Prostate gland (tissue), 2 donors: ENCODE results near the gene TRIM54. TPM values are rescaled to one million over a fixed set of nuclear protein-coding genes. Genes with fewer than 3 reads are reported as not detected.

Source experiments
- DNase-seq: peaks from one replicate; pipeline ENCODE4 v3.0.0-alpha.2; 2019; ENCODE audit warnings: low spot score
- H3K27ac ChIP-seq, 2 donors: fragments of 200-600 bp; sonication (generic); 2 replicates each; pipeline ENCODE4 v1.5.1; 2017 to 2019
- H3K27me3 ChIP-seq: fragments of 200-600 bp; sonication (generic); replicated peaks from 2 replicates; pipeline ENCODE4 v1.5.1; 2019; ENCODE audit not compliant: insufficient read depth
- H3K36me3 ChIP-seq, 2 donors: fragments of 200-600 bp; sonication (generic); 1 replicate in 1 of 2; 2 replicates in 1 of 2; pipeline versions ENCODE4 v1.5.1 to v1.8.1; 2017 to 2019
- H3K4me1 ChIP-seq: fragments of 200-600 bp; sonication (generic); replicated peaks from 2 replicates; pipeline ENCODE4 v1.5.1; 2019
- H3K4me3 ChIP-seq, 2 donors: fragments of 200-600 bp; sonication (generic); 2 replicates each; pipeline ENCODE4 v1.5.1; 2017 to 2019
- H3K9me3 ChIP-seq: fragments of 200-600 bp; sonication (generic); 2 replicates; pipeline ENCODE4 v1.5.1; 2017
- CTCF ChIP-seq, 4 experiments: fragments of 200-600 bp in 2 of 4; fragments of 450-650 bp in 2 of 4; sonication (generic) in 2 of 4; IDR thresholded peaks; 1 replicate in 3 of 4; 2 replicates in 1 of 4; pipeline ENCODE4 v1.5.1; 2016 to 2019; ENCODE audit warnings: antibody characterized with exemption in 4 of 4, mild to moderate bottlenecking in 2 of 4, moderate library complexity in 2 of 4
- POLR2A ChIP-seq: fragments of 450-650 bp; IDR thresholded peaks from one replicate; pipeline ENCODE4 v1.6.1; 2016; ENCODE audit warnings: antibody characterized with exemption, mild to moderate bottlenecking
- POLR2AphosphoS5 ChIP-seq: sonication (generic); formaldehyde crosslinking; IDR thresholded peaks from one replicate; pipeline ENCODE4 v1.6.1; 2017; ENCODE audit warnings: antibody characterized with exemption
- WGBS: methylation state at CpG from one replicate; pipeline ENCODE4 v1.1.5; 2018; 5-methylcytosine and 5-hydroxymethylcytosine counted together
- intact Hi-C: fragments of 100-400 bp; cut with DNase I; formaldehyde crosslinking; loops from one replicate; pipeline ENCODE4 v1.14.2; 2022
- total RNA-seq, 2 donors: library from RNA; depleted of rRNA; stranded (reverse); fragments of >200 nt; gene quantifications; one replicate each; pipeline ENCODE4 v1.1.0, GENCODE V29; 2016

The TRIM54 gene
- total RNA-seq, 2 donors from 2014 or later = 2.8 to 17.9 TPM

GRCh38 chr2:27306573-27307286 is 24.5 kb downstream of the TRIM54 start:
- Histone ChIP-seq H3K27me3 (peaks cover 3% of the 10 kb centered on the region), H3K4me3 (no peak overlapping the region), H3K27ac (no peak overlapping the region), H3K4me1 (peaks cover 10% of the 10 kb centered on the region), H3K9me3 (no peaks in the 10 kb centered on the region), H3K36me3 (peaks cover 0 to 5% of the 10 kb centered on the region in 2 donors)
- WGBS = 2% methylated on average over 51 of the region's 51 CpGs
- intact Hi-C loops = no loop called here
- TF ChIP-seq CTCF (IDR thresholded peaks at IDR 0.05) (no peak), POLR2AphosphoS5 (no peak), POLR2A (no peak)
- no peak for DNase-seq

- no peak overlapping the region for H3K27ac ChIP-seq
- TF ChIP-seq CTCF (IDR thresholded peaks at IDR 0.05) (no peak), POLR2A (no peak), POLR2AphosphoS5 (no peak)
- WGBS = 18% methylated on average over 14 of the region's 14 CpGs
- peaks cover 0 to 6% of the 10 kb centered on the region in 2 donors for H3K36me3 ChIP-seq
- H3K4me1 ChIP-seq = peaks cover 10% of the 10 kb centered on the region
- peaks cover 3% of the 10 kb centered on the region for H3K27me3 ChIP-seq
- no peak overlapping the region for H3K4me3 ChIP-seq
- intact Hi-C loops = no loop called here
- H3K9me3 ChIP-seq = no peaks in the 10 kb centered on the region
- DNase-seq = no peak
Measured at GRCh38 chr2:27307287-27307544, 25.0 kb downstream of the TRIM54 start.

DNA sequence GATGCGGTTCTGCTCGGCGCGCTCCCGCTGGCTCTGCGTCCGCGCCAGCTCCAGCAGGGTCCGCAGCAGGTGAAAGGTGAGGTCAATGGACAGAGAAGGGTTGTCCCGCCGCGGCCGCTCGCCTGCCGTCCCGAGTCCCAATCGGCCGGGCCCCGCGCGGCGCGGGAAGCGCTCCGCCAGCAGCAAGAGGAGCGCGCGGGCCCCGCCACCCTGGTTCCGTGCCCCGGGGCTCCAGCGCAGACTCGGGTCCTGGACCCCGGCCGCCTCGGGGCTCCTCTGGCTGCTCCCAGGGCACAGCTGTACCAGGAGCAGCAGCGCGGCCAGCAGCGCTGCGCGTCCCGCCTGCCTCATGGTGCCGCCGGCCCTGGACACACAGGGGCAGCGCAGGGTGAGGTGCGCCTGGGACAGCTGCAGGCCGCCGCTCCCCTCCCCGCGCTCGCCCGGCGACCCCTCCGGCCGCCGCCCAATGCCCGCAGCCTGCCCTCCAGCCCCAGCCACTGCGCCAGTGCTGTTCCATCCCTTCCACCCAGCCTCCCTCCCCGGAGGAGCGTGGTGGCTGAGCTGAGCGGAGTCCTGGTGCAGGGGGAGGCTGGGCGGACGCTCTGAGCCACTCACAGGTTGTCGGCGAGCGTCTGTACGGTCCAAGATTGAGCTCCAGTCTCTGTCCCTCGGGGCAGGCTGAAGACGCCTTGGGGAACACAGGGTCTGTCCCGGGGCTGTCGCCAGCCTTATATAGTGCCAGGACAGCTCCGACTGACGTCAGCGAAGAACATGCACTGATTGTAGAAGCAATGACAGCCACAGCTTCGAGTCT is 25.5 kb downstream of the TRIM54 start:
- Histone ChIP-seq H3K4me3 (no peak overlapping the region), H3K27ac (no peak overlapping the region), H3K4me1 (peaks cover 10% of the 10 kb centered on the region), H3K36me3 (peaks cover 0 to 6% of the 10 kb centered on the region in 2 donors), H3K27me3 (peaks cover 3% of the 10 kb centered on the region), H3K9me3 (no peaks in the 10 kb centered on the region)
- DNase-seq = no peak
- TF ChIP-seq POLR2A = no peak
- intact Hi-C loops = no loop called here
- 10% methylated on average over 25 of the region's 75 CpGs for WGBS

- 16% methylated on average over 23 of the region's 25 CpGs for WGBS
- Histone ChIP-seq H3K27ac (no peak within 1 kb of the TSS), H3K9me3 (no peaks in the 10 kb centered on the region), H3K4me1 (peaks cover 10% of the 10 kb centered on the region), H3K27me3 (peaks cover 3% of the 10 kb centered on the region), H3K36me3 (peaks cover 0 to 6% of the 10 kb centered on the region in 2 donors), H3K4me3 (no peak within 1 kb of the TSS)
- intact Hi-C loops = no loop called here
- no peak for DNase-seq
- TF ChIP-seq CTCF (IDR thresholded peaks at IDR 0.05) = no peak
- no peak for TF ChIP-seq POLR2AphosphoS5
- TF ChIP-seq POLR2A = no peak
Measured at GRCh38 chr2:27308359-27308881, 26.2 kb downstream of the TRIM54 start, which contains the start of gene UCN. UCN (minus strand) TSS chr2:27308445; CDS start chr2:27307895, 550 bp downstream.

DNA sequence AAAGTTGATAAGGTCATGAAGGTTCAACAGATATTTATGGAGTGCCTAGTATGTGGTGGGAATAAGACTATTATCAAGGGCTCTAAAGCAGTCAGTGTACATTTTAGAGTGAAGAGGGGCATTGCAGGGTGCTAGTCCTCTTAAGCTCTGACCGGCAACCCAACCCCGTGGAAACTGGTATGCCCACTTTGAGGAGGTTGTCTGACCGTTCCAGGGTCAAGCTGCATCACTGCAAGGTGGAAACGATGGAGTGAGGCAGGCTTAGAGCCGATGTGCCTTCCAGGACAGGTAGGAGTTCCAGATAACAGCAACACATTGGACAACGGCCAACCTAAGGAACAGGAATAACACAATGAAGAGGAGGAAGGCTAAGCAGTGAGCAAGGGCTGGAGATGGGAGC is 27.4 kb downstream of the TRIM54 start:
- no peak for TF ChIP-seq CTCF (IDR thresholded peaks at IDR 0.05)
- TF ChIP-seq POLR2AphosphoS5 = no peak
- no peak for TF ChIP-seq POLR2A
- Histone ChIP-seq H3K27ac (no peak overlapping the region), H3K4me1 (peaks cover 10% of the 10 kb centered on the region), H3K4me3 (no peak overlapping the region), H3K27me3 (peaks cover 3% of the 10 kb centered on the region), H3K9me3 (no peaks in the 10 kb centered on the region), H3K36me3 (peaks cover 0 to 6% of the 10 kb centered on the region in 2 donors)
- intact Hi-C loops = no loop called here
- DNase-seq = no peak
- 87% methylated on average over 6 of the region's 6 CpGs for WGBS
